ENCODE measurements around the gene SLCO1B1. TPM values are rescaled to one million over a fixed set of nuclear protein-coding genes. Genes with fewer than 3 reads are reported as not detected.

Gene SLCO1B1
- total RNA-seq, 1 donor from 2014 or later: not detected

GRCh38 chr12:21264232-21264631 lies 133.2 kb downstream of the SLCO1B1 start:
- no peaks in the 10 kb centered on the region for H3K79me2 ChIP-seq (ENCODE audit: insufficient read depth, low read length)
- no peaks in the 10 kb centered on the region for H3K27me3 ChIP-seq (ENCODE audit: insufficient read depth, low read length)
- no peak overlapping the region for H3K27ac ChIP-seq (ENCODE audit: low read depth, low read length)
- Mint-ChIP-seq H3K4me3 (ENCODE audit: unreplicated experiment) (no peak overlapping the region), H3K36me3 (ENCODE audit: low read depth, unreplicated experiment) (no peaks in the 10 kb centered on the region), H3K27me3 (ENCODE audit: low read depth, unreplicated experiment) (no peaks in the 10 kb centered on the region), H3K9me3 (ENCODE audit: unreplicated experiment) (peaks cover 10% of the 10 kb centered on the region), H3K4me1 (ENCODE audit: low read depth, unreplicated experiment) (no peaks in the 10 kb centered on the region), H3K27ac (ENCODE audit: unreplicated experiment) (no peak overlapping the region)
- no peaks in the 10 kb centered on the region for H3K4me1 ChIP-seq (ENCODE audit: insufficient read depth, low read length)
- no peak overlapping the region for H2AFZ ChIP-seq (ENCODE audit: low read depth, low read length)
- no peak overlapping the region for H3K4me2 ChIP-seq (ENCODE audit: low read length)
- no peaks in the 10 kb centered on the region for H3K36me3 ChIP-seq (ENCODE audit: insufficient read depth, low read length)
- TF ChIP-seq EZH2 (IDR thresholded peaks at IDR 0.05; ENCODE audit: insufficient read depth, low read length): no peak
- no peak for TF ChIP-seq CTCF (IDR thresholded peaks at IDR 0.05; ENCODE audit: insufficient read depth, low read depth, low read length)
- DNase-seq (ENCODE audit: low read depth) (no peak), FAIRE-seq (no peak)
- no peaks in the 10 kb centered on the region for H4K20me1 ChIP-seq (ENCODE audit: insufficient read depth, low read length)
- H3K9me3 ChIP-seq (ENCODE audit: insufficient read depth, low read depth, low read length): no peaks in the 10 kb centered on the region
- H3K4me3 ChIP-seq (ENCODE audit: insufficient read depth, low read depth, low read length): no peak overlapping the region
- H3K9ac ChIP-seq (ENCODE audit: low read length): no peak overlapping the region

GRCh38 chr12:21265932-21266331 lies 134.9 kb downstream of the SLCO1B1 start:
- Mint-ChIP-seq H3K27ac (ENCODE audit: unreplicated experiment) (no peak overlapping the region), H3K4me3 (ENCODE audit: unreplicated experiment) (no peak overlapping the region), H3K4me1 (ENCODE audit: low read depth, unreplicated experiment) (no peaks in the 10 kb centered on the region), H3K9me3 (ENCODE audit: unreplicated experiment) (peaks cover 9% of the 10 kb centered on the region), H3K36me3 (ENCODE audit: low read depth, unreplicated experiment) (no peaks in the 10 kb centered on the region), H3K27me3 (ENCODE audit: low read depth, unreplicated experiment) (no peaks in the 10 kb centered on the region)
- DNase-seq (ENCODE audit: low read depth): no peak
- H3K27me3 ChIP-seq (ENCODE audit: insufficient read depth, low read length): no peaks in the 10 kb centered on the region
- no peak overlapping the region for H3K4me3 ChIP-seq (ENCODE audit: insufficient read depth, low read depth, low read length)
- no peaks in the 10 kb centered on the region for H4K20me1 ChIP-seq (ENCODE audit: insufficient read depth, low read length)
- H2AFZ ChIP-seq (ENCODE audit: low read depth, low read length): no peak overlapping the region
- H3K79me2 ChIP-seq (ENCODE audit: insufficient read depth, low read length): no peaks in the 10 kb centered on the region
- no peak overlapping the region for H3K9ac ChIP-seq (ENCODE audit: low read length)
- no peaks in the 10 kb centered on the region for H3K4me1 ChIP-seq (ENCODE audit: insufficient read depth, low read length)
- TF ChIP-seq EZH2 (IDR thresholded peaks at IDR 0.05; ENCODE audit: insufficient read depth, low read length) (no peak), CTCF (IDR thresholded peaks at IDR 0.05; ENCODE audit: insufficient read depth, low read depth, low read length) (no peak)
- no peaks in the 10 kb centered on the region for H3K9me3 ChIP-seq (ENCODE audit: insufficient read depth, low read depth, low read length)
- H3K27ac ChIP-seq (ENCODE audit: low read depth, low read length): no peak overlapping the region
- H3K36me3 ChIP-seq (ENCODE audit: insufficient read depth, low read length): no peaks in the 10 kb centered on the region
- no peak overlapping the region for H3K4me2 ChIP-seq (ENCODE audit: low read length)
- FAIRE-seq: no peak

- Histone ChIP-seq H3K4me2 (ENCODE audit: low read length) (no peak overlapping the region), H3K36me3 (ENCODE audit: insufficient read depth, low read length) (no peaks in the 10 kb centered on the region), H2AFZ (ENCODE audit: low read depth, low read length) (no peak overlapping the region), H3K9me3 (ENCODE audit: insufficient read depth, low read depth, low read length) (no peaks in the 10 kb centered on the region), H3K9ac (ENCODE audit: low read length) (no peak overlapping the region), H3K27me3 (ENCODE audit: insufficient read depth, low read length) (no peaks in the 10 kb centered on the region), H3K4me3 (ENCODE audit: insufficient read depth, low read depth, low read length) (no peak overlapping the region), H4K20me1 (ENCODE audit: insufficient read depth, low read length) (no peaks in the 10 kb centered on the region), H3K79me2 (ENCODE audit: insufficient read depth, low read length) (no peaks in the 10 kb centered on the region), H3K27ac (ENCODE audit: low read depth, low read length) (no peak overlapping the region), H3K4me1 (ENCODE audit: insufficient read depth, low read length) (no peaks in the 10 kb centered on the region)
- H3K27me3 Mint-ChIP-seq (ENCODE audit: low read depth, unreplicated experiment): no peaks in the 10 kb centered on the region
- TF ChIP-seq EZH2 (IDR thresholded peaks at IDR 0.05; ENCODE audit: insufficient read depth, low read length): no peak
- TF ChIP-seq CTCF (IDR thresholded peaks at IDR 0.05; ENCODE audit: insufficient read depth, low read depth, low read length): no peak
- no peak for DNase-seq (ENCODE audit: low read depth)
- FAIRE-seq: no peak
- no peak overlapping the region for H3K4me3 Mint-ChIP-seq (ENCODE audit: unreplicated experiment)
- H3K9me3 Mint-ChIP-seq (ENCODE audit: unreplicated experiment): no peaks in the 10 kb centered on the region
- no peaks in the 10 kb centered on the region for H3K36me3 Mint-ChIP-seq (ENCODE audit: low read depth, unreplicated experiment)
- H3K4me1 Mint-ChIP-seq (ENCODE audit: low read depth, unreplicated experiment): no peaks in the 10 kb centered on the region
- no peak overlapping the region for H3K27ac Mint-ChIP-seq (ENCODE audit: unreplicated experiment)
Measured at GRCh38 chr12:21276826-21277225, 145.8 kb downstream of the SLCO1B1 start.

Other genes with a start within 250 kb of the SLCO1B1 start
- 0.05 and 0.32 TPM in 2 replicates for gene SLCO1A2, start 203.7 kb downstream of the SLCO1B1 start, total RNA-seq
- gene IAPP, start 241.7 kb downstream of the SLCO1B1 start, total RNA-seq: not detected in 2 replicates